22Rv1 (cell line): ENCODE data around the gene CNTNAP2.

ENCODE experiments used
- ZFX ChIP-seq: fragments of 450-650 bp; IDR thresholded peaks from 2 replicates; pipeline ENCODE4 v1.6.1; 2017; ENCODE audit warnings: antibody characterized with exemption, borderline replicate concordance
- TF ChIP-seq, protein P1 (sequence below): fragments of 450-650 bp; IDR thresholded peaks from 2 replicates; pipeline ENCODE4 v1.5.1; 2017; ENCODE audit warnings: mild to moderate bottlenecking

DNA sequence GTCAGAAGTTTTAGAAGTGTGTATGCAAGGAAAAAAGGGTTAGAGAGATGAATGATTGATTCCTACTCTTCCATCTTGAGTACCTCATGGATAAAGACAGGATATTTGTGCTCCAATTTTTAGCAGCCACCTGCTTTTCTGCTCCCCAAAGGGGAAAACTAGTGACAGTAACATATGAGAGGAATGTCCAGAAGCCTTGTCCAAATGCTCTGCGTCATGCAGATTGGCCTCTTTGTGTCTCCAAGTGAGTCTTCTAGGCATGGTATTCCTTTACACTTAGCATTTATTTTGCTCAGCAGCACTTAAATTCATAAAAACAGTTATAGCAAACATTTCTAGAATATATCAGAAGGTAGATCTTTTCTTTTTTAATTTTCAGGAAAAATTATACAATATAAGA is 306.8 kb downstream of the CNTNAP2 start:
- TF ChIP-seq, protein P1, sequence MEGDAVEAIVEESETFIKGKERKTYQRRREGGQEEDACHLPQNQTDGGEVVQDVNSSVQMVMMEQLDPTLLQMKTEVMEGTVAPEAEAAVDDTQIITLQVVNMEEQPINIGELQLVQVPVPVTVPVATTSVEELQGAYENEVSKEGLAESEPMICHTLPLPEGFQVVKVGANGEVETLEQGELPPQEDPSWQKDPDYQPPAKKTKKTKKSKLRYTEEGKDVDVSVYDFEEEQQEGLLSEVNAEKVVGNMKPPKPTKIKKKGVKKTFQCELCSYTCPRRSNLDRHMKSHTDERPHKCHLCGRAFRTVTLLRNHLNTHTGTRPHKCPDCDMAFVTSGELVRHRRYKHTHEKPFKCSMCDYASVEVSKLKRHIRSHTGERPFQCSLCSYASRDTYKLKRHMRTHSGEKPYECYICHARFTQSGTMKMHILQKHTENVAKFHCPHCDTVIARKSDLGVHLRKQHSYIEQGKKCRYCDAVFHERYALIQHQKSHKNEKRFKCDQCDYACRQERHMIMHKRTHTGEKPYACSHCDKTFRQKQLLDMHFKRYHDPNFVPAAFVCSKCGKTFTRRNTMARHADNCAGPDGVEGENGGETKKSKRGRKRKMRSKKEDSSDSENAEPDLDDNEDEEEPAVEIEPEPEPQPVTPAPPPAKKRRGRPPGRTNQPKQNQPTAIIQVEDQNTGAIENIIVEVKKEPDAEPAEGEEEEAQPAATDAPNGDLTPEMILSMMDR: no peak
- no peak for TF ChIP-seq ZFX
